ENCODE measurements around the gene CELF5. TPM values are rescaled to one million over a fixed set of nuclear protein-coding genes. Genes with fewer than 3 reads are reported as not detected.
"Not testable (repeated sequence)": the region's sequence is repeated elsewhere in the genome, so short reads cannot be mapped to it uniquely, and the experiment has no call there.

Gene CELF5
- total RNA-seq, 1 donor from 2014 or later, result 0.15 TPM

GRCh38 chr19:3289971-3290569 lies 65.6 kb downstream of the CELF5 start:
- intact Hi-C loops (cut with micrococcal nuclease), result no loop called here

GRCh38 chr19:3290858-3291257 lies 66.4 kb downstream of the CELF5 start:
- intact Hi-C loops (cut with micrococcal nuclease), result not testable (repeated sequence)

GRCh38 chr19:3291644-3292043 lies 67.2 kb downstream of the CELF5 start:
- intact Hi-C loops (cut with micrococcal nuclease), result no loop called here

GRCh38 chr19:3292958-3293529 lies 68.6 kb downstream of the CELF5 start:
- intact Hi-C loops (cut with micrococcal nuclease), result no loop called here

GRCh38 chr19:3293560-3293959 lies 69.1 kb downstream of the CELF5 start:
- intact Hi-C loops (cut with micrococcal nuclease), result no loop called here

GRCh38 chr19:3294080-3294850 lies 69.8 kb downstream of the CELF5 start:
- intact Hi-C loops (cut with micrococcal nuclease), result no loop called here

GRCh38 chr19:3295581-3295980 lies 71.1 kb downstream of the CELF5 start:
- intact Hi-C loops (cut with micrococcal nuclease), result no loop called here

GRCh38 chr19:3296034-3296433 lies 71.6 kb downstream of the CELF5 start:
- intact Hi-C loops (cut with micrococcal nuclease), result no loop called here

GRCh38 chr19:3296446-3296845 lies 72.0 kb downstream of the CELF5 start:
- intact Hi-C loops (cut with micrococcal nuclease), result no loop called here

GRCh38 chr19:3298853-3299449 lies 74.5 kb downstream of the CELF5 start:
- intact Hi-C loops (cut with micrococcal nuclease), result no loop called here

GRCh38 chr19:3300566-3300965 lies 76.1 kb downstream of the CELF5 start:
- intact Hi-C loops (cut with micrococcal nuclease), result not testable (repeated sequence)

GRCh38 chr19:3302755-3303154 lies 78.3 kb downstream of the CELF5 start:
- intact Hi-C loops (cut with micrococcal nuclease), result no loop called here

- intact Hi-C loops (cut with micrococcal nuclease), result loop anchor here (1.0 to 5.0 kb wide), 2 partner anchors 124 to 172 kb away; no protein-coding TSS in a partner anchor
These were observed 80.5 kb downstream of the CELF5 start for GRCh38 chr19:3304871-3305423.

- intact Hi-C loops (cut with micrococcal nuclease), result loop anchor here (5.0 kb wide), 1 partner anchor 168 kb away; no protein-coding TSS in a partner anchor
These were observed 85.3 kb downstream of the CELF5 start for GRCh38 chr19:3309724-3310123.

GRCh38 chr19:3310280-3310679 lies 85.8 kb downstream of the CELF5 start:
- intact Hi-C loops (cut with micrococcal nuclease), result no loop called here

- intact Hi-C loops (cut with micrococcal nuclease), result no loop called here
These were observed 86.2 kb downstream of the CELF5 start for GRCh38 chr19:3310711-3311110.

- intact Hi-C loops (cut with micrococcal nuclease), result no loop called here
These were observed 88.7 kb downstream of the CELF5 start for GRCh38 chr19:3313199-3313575.

- intact Hi-C loops (cut with micrococcal nuclease), result no loop called here
These were observed 90.7 kb downstream of the CELF5 start for GRCh38 chr19:3314962-3315675.

- intact Hi-C loops (cut with micrococcal nuclease), result no loop called here
These were observed 91.2 kb downstream of the CELF5 start for GRCh38 chr19:3315676-3315973.

GRCh38 chr19:3316132-3316648 lies 91.7 kb downstream of the CELF5 start:
- intact Hi-C loops (cut with micrococcal nuclease), result no loop called here

GRCh38 chr19:3316659-3317207 lies 92.3 kb downstream of the CELF5 start:
- intact Hi-C loops (cut with micrococcal nuclease), result no loop called here

Measured in T-helper 1 cell treated with Interleukin-12 subunit alpha and Interleukin-12 subunit beta and Interleukin-4 antibody, amounts not matched to agents 30 ng/mL and 1 ng/mL, for 36 hours (primary cell).